ENCODE measurements around the gene C9orf72.

Gene C9orf72

DNA sequence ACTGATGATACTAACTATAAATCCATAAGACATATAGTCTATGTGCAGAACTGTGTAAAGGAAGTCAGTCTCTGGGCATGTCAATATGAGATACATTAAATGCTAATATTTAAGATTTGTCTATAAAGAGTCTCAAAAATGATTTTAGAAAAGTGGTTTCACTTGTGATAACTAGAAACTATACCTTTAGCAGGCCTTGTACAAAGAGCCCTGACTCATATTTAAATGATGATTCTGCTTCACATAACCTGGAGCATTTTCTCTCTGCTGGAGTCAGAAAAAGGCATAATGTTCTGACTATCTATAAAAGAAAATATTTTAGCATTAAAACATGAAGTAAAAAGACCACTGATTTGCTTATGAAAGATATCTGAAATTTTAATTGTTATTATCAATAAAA lies 15.0 kb downstream of the C9orf72 start:
- no peak overlapping the region for H3K4me3 ChIP-seq (ENCODE audit: low read depth, low read length)
- DNase-seq (ENCODE audit: low read depth) = no peak
- TF ChIP-seq, protein P1, sequence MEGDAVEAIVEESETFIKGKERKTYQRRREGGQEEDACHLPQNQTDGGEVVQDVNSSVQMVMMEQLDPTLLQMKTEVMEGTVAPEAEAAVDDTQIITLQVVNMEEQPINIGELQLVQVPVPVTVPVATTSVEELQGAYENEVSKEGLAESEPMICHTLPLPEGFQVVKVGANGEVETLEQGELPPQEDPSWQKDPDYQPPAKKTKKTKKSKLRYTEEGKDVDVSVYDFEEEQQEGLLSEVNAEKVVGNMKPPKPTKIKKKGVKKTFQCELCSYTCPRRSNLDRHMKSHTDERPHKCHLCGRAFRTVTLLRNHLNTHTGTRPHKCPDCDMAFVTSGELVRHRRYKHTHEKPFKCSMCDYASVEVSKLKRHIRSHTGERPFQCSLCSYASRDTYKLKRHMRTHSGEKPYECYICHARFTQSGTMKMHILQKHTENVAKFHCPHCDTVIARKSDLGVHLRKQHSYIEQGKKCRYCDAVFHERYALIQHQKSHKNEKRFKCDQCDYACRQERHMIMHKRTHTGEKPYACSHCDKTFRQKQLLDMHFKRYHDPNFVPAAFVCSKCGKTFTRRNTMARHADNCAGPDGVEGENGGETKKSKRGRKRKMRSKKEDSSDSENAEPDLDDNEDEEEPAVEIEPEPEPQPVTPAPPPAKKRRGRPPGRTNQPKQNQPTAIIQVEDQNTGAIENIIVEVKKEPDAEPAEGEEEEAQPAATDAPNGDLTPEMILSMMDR (IDR thresholded peaks at IDR 0.05; ENCODE audit: control insufficient read depth, extremely low read depth, insufficient read depth) = no peak

GRCh38 chr9:27556470-27556869 lies 16.8 kb downstream of the C9orf72 start:
- no peak overlapping the region for H3K4me3 ChIP-seq (ENCODE audit: low read depth, low read length)
- no peak for DNase-seq (ENCODE audit: low read depth)
- TF ChIP-seq, protein P1 (IDR thresholded peaks at IDR 0.05; ENCODE audit: control insufficient read depth, extremely low read depth, insufficient read depth) = no peak

- no peak overlapping the region for H3K4me3 ChIP-seq (ENCODE audit: low read depth, low read length)
- TF ChIP-seq, protein P1 (IDR thresholded peaks at IDR 0.05; ENCODE audit: control insufficient read depth, extremely low read depth, insufficient read depth) = no peak
- no peak for DNase-seq (ENCODE audit: low read depth)
Measured at GRCh38 chr9:27554712-27555111, 18.6 kb downstream of the C9orf72 start.

DNA sequence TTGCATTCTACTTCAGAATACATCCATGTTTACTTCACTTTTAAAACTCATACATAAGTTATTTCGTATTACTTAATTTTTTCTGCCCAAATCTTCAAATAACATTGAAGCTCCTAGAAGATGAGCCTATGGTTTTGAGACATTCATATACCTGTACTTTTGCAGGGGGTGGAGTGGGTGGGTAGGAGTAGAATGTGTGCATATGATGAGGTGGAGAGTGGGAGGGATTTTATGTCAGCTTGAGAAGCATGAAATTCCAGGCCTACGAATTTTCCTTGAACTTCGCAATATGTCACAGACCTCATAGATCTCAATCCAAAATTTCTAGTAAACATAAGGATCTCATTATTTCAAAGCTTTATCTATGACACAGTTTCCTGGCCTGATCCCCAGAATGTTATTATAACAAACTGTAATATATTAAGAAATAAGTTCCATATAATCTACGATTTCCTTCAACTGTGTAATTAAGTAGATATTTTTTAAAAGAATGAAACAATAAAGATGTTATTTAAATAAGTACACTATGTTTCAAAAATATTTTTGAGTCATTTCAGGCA lies 24.0 kb downstream of the C9orf72 start:
- no peak for DNase-seq (ENCODE audit: low read depth)
- no peak overlapping the region for H3K4me3 ChIP-seq (ENCODE audit: low read depth, low read length)
- TF ChIP-seq, protein P1 (IDR thresholded peaks at IDR 0.05; ENCODE audit: control insufficient read depth, extremely low read depth, insufficient read depth) = no peak

- no peak for DNase-seq (ENCODE audit: low read depth)
- H3K4me3 ChIP-seq (ENCODE audit: low read depth, low read length) = no peak overlapping the region
- TF ChIP-seq, protein P1 (IDR thresholded peaks at IDR 0.05; ENCODE audit: control insufficient read depth, extremely low read depth, insufficient read depth) = peak; percentile 42
Measured at GRCh38 chr9:27548055-27548741, 25.1 kb downstream of the C9orf72 start.

DNA sequence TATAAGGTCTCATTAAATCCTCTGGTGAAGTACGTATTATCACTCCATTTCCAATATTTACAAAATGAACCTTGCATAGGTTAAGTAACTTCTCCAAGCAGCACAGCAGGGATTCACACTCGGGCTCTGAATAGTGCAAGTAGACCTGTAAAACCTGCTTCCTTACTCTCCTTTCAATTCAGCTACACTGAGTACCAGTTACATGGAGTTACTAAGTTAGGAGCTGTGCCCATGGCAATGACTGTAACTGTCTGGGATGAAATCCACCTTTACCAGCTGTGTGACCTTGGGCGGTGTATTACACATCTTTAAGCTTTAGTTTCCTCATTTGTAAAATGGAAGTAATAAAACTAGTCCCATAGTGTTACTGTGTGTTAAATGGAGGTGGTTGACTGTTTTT lies 27.8 kb downstream of the C9orf72 start:
- H3K4me3 ChIP-seq (ENCODE audit: low read depth, low read length) = no peak overlapping the region
- peak; percentile 78 for DNase-seq (ENCODE audit: low read depth)
- TF ChIP-seq, protein P1 (IDR thresholded peaks at IDR 0.05; ENCODE audit: control insufficient read depth, extremely low read depth, insufficient read depth) = no peak

- H3K4me3 ChIP-seq (ENCODE audit: low read depth, low read length) = no peak overlapping the region
- no peak for DNase-seq (ENCODE audit: low read depth)
- TF ChIP-seq, protein P1 (IDR thresholded peaks at IDR 0.05; ENCODE audit: control insufficient read depth, extremely low read depth, insufficient read depth) = no peak
Measured at GRCh38 chr9:27542508-27542907, 30.8 kb downstream of the C9orf72 start.

Data from LNCaP clone FGC (cell line).